Neuron (in vitro differentiated cells): ENCODE data around the gene RMND5B.

ENCODE experiments used
- H2AFZ ChIP-seq: one replicate; pipeline ENCODE4 v1.6.1; 2013; ENCODE audit warnings: low read depth, mild to moderate bottlenecking, inconsistent platforms, low read length, moderate library complexity
- H3K27me3 ChIP-seq: one replicate; pipeline ENCODE4 v1.6.1; 2013; ENCODE audit warnings: low read length; ENCODE audit not compliant: insufficient read depth
- H3K36me3 ChIP-seq: one replicate; pipeline ENCODE4 v1.6.1; 2013; ENCODE audit warnings: low read length; ENCODE audit not compliant: insufficient read depth
- H3K4me1 ChIP-seq: one replicate; pipeline ENCODE4 v1.6.1; 2013; ENCODE audit warnings: low read length; ENCODE audit not compliant: insufficient read depth
- H3K4me3 ChIP-seq: 2 replicates; pipeline ENCODE4 v1.5.1; 2013; ENCODE audit warnings: mild to moderate bottlenecking, low read length, moderate library complexity
- H3K9me3 ChIP-seq: one replicate; pipeline ENCODE4 v1.6.1; 2013; ENCODE audit warnings: low read length

The RMND5B gene

DNA sequence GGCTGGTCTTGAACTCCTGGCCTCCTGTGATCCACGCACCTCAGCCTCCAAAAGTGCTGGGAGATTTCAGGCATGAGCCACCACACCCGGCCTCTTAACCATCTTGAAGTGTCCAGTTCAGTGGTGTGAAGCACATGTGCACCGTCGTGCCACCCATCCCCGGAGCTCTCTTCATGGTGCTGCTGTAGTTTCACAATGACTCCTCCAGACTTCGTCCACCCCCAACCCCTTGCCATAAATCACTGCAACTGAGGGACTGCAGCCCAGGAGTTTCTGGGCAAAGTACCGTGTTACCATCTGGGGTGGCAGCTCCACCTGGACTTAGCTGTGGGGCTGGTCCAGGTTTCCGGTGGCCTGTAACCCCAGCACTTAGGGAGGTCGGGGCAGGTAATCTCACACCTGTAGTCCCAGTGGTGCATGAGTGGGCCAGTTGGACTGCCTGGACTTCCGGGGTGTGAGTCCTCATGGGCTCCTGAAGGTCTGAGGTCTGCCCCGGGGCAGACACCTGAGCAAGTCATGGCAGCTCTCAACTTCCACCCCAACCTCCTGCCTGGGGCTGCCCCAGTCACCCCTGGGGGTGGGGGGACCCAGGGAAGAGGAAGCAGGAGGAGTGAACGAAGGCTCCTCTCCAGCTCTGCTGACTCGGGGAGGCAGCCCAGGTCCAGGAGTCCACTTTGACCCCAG, 24.1 kb upstream of the RMND5B start:
- Histone ChIP-seq H3K9me3 (no peaks in the 10 kb centered on the region), H2AFZ (no peak overlapping the region), H3K36me3 (no peaks in the 10 kb centered on the region), H3K4me1 (peaks cover 9% of the 10 kb centered on the region), H3K4me3 (no peak overlapping the region), H3K27me3 (no peaks in the 10 kb centered on the region)

DNA sequence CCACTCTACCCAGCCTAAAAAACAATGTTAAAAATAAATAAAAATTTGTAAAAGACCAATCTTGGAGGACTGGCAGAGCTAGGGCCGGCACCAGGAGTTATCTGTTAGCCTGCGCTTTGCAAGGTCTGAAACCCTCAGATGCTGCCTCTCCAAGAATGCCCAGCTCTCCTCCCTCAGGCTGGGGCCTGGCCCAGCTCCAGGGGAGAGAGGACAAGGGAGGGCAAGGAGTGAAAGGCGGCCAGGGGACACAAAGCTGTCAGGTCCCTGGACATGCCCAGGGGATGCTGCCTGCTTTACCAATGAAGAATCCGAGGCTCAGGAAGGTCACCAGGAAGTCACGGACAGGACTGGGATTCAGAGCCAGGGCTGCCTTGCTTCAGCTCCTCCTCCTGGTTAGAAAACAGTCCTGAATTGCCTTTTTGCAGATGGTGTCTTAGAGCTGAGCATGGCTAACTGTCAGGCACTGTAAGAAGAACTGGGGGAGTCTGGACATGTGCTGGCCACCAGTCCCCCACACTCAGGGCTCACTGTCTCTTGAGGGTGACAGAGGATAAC, 23.0 kb upstream of the RMND5B start:
- peaks cover 9% of the 10 kb centered on the region for H3K4me1 ChIP-seq
- H3K36me3 ChIP-seq = no peaks in the 10 kb centered on the region
- no peak overlapping the region for H2AFZ ChIP-seq
- H3K27me3 ChIP-seq = no peaks in the 10 kb centered on the region
- no peak overlapping the region for H3K4me3 ChIP-seq
- no peaks in the 10 kb centered on the region for H3K9me3 ChIP-seq

DNA sequence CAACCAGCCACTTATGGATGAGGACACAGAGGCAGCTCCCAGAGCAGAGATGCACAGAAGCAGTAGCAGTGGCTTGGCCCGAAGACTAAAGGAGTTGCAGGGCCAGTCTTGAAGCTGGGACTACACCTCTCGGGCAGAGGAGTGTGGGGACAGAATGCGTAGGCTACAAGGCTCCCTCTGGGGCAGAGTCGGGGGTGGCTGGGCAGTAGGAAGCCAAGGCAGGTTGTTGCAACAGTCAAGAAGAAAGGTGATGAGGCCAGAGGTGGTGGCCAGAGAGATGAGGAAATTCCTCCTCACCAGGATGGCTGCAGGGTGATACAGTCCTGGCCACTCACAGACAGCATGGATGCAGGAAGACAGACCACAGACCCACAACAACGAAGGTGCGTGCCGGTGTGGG, 22.4 kb upstream of the RMND5B start:
- no peaks in the 10 kb centered on the region for H3K36me3 ChIP-seq
- H3K27me3 ChIP-seq = no peaks in the 10 kb centered on the region
- no peak overlapping the region for H3K4me3 ChIP-seq
- no peaks in the 10 kb centered on the region for H3K9me3 ChIP-seq
- peaks cover 9% of the 10 kb centered on the region for H3K4me1 ChIP-seq
- no peak overlapping the region for H2AFZ ChIP-seq

DNA sequence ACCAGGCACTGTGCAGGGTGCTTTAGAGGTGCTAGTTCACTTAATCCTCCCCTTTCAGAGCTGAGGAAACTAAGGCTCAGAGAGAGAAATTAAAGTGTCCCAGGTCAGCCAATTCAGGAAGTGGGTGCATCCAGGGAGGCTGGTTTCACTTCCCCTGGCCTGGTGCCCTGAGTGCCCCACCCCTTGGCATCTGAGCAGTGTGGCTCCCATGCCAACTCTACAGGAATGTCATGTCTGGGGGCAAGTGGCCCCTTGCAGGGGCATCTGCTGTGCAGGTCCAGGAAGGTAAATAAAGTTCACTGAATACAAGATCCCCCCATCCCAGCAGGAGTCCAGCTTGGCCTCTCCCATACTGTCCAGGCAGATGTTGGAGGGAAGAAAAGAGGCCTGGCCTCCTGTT, 21.8 kb upstream of the RMND5B start:
- Histone ChIP-seq H3K27me3 (no peaks in the 10 kb centered on the region), H3K4me3 (no peak overlapping the region), H3K4me1 (peaks cover 11% of the 10 kb centered on the region), H3K9me3 (no peaks in the 10 kb centered on the region), H2AFZ (no peak overlapping the region), H3K36me3 (no peaks in the 10 kb centered on the region)

DNA sequence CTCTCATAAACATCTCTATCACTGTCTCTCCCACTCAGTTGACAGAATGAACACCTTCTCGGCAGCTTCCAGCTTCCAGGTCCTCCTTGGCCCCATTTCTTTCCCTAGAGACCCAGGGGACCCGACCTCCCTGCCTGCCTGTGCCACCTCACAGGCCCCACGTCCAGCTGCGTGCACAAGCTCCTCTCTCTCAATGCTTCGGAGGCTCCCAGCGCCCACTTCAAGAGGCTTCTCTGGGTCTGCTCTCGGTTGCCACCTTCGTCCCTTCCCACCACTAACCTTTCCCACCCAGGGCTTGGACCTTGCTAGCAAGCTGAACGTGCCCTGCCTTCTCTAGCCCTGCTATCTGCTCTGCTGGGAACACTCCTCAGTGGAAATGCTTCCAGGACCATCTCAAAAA, 20.3 kb upstream of the RMND5B start:
- no peak overlapping the region for H2AFZ ChIP-seq
- no peaks in the 10 kb centered on the region for H3K27me3 ChIP-seq
- H3K36me3 ChIP-seq = no peaks in the 10 kb centered on the region
- H3K4me3 ChIP-seq = no peak overlapping the region
- H3K4me1 ChIP-seq = peaks cover 26% of the 10 kb centered on the region
- H3K9me3 ChIP-seq = no peaks in the 10 kb centered on the region

DNA sequence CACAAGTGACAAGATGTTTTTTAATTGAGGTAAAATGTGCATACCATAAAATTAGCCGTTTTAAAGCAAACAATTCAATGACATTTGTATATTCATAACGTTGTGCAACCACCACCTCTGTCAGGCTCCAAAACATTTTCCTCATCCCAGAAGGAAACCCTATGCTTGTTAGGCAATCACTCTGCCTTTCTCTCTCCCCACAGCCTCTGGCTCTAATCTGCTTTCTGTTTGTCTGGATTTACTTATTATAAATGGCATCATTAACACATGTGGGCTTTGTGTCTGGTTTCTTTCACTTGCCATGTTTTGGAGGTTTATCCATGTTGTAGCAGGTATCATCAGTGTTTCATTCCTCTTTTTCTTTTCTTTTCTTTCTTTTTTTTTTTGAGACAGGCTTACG, 18.9 kb upstream of the RMND5B start:
- Histone ChIP-seq H3K9me3 (no peaks in the 10 kb centered on the region), H3K4me1 (peaks cover 39% of the 10 kb centered on the region), H2AFZ (no peak overlapping the region), H3K4me3 (no peak overlapping the region), H3K36me3 (no peaks in the 10 kb centered on the region), H3K27me3 (no peaks in the 10 kb centered on the region)

DNA sequence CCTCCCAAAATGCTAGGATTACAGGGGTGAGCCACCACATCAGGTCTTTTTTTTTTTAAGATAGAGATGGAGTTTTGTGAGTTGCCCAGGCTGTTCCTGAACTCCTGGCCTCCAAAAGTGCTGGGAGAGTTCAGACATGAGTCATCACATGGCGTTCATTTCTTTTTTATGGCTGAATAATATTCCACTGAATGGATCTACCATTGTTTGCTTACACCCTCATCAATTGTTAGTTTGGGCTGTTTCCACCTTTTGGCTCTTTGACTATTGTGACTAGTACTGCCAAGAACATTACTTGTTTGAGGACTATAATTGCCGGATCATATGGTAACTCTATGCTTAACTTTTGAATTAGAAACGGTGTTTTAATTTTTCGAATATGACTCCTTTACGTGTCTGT, 18.3 kb upstream of the RMND5B start:
- Histone ChIP-seq H3K27me3 (no peaks in the 10 kb centered on the region), H3K9me3 (no peaks in the 10 kb centered on the region), H3K36me3 (no peaks in the 10 kb centered on the region), H3K4me1 (peaks cover 38% of the 10 kb centered on the region), H2AFZ (peak overlapping the region; percentile 87), H3K4me3 (peak overlapping the region; percentile 73)

DNA sequence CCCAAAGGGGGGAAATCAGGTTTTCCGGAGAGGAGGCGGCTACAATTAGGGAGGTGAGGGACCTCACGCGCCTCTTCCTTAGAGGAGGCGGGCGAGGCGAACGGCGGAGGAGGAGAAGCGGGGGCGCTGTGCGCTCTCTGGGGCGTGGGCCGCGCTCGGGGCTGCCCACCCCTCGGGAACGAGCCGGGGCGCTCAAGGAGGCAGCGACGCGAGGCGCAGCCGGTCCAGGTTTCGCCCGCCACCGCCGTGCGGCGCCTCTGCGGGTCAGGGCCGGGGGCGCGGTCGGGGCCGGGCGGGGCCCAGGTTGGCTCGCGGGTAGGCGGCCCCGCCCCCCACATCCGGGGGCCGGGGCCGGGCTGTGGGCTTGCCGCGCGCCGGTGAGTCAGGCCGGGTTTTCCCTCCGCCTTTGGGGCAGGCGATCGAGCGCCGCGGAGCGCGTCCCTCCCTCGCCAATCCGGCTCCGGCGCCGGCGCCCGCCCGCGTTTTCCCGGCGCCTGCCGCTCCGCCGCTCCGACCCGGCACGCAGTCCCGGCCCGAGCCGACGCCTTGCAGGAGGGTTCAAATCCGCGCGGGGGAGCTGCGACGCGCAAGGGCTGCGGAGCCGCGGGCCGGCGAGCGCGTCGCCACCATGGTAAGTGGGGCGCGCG, 17.6 kb upstream of the RMND5B start, which contains the start of gene N4BP3:
Gene N4BP3, plus strand, starts transcription at position 392 of the 647 bp plus-strand sequence. CDS start 6,052 bp downstream, outside the sequence.
- Histone ChIP-seq H3K9me3 (no peaks in the 10 kb centered on the region), H3K27me3 (no peaks in the 10 kb centered on the region), H3K36me3 (no peaks in the 10 kb centered on the region), H2AFZ (peak within 1 kb of the TSS; percentile 87), H3K4me1 (peaks cover 31% of the 10 kb centered on the region), H3K4me3 (peak within 1 kb of the TSS; percentile 73)

DNA sequence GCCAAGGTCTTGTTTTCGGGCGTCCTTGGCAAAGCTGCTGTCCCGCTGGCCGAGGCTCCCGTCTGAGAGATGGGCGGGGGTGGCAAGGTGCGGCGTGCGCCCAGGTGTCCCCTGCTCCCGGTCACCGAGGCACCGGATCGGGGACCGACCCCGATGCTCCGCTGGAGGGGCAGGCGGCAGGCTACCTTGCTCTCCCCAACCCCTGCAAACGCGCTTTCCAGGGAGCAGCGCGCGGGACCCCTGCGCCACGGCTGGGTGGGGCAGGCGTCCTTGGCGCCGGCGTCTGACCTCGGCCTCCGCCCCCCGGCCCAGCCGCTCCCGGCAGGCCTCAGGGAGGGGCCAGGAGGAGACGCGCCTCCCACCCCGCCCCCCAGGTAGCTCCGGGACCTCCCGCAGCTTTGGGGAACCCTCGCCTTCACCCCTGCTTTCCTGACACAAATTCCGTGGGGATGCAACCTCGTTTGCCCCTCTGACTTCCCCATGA, 16.9 kb upstream of the RMND5B start:
- Histone ChIP-seq H3K9me3 (no peaks in the 10 kb centered on the region), H3K4me1 (peaks cover 30% of the 10 kb centered on the region), H2AFZ (peak overlapping the region; percentile 64), H3K4me3 (peak overlapping the region; percentile 73), H3K27me3 (no peaks in the 10 kb centered on the region), H3K36me3 (no peaks in the 10 kb centered on the region)

DNA sequence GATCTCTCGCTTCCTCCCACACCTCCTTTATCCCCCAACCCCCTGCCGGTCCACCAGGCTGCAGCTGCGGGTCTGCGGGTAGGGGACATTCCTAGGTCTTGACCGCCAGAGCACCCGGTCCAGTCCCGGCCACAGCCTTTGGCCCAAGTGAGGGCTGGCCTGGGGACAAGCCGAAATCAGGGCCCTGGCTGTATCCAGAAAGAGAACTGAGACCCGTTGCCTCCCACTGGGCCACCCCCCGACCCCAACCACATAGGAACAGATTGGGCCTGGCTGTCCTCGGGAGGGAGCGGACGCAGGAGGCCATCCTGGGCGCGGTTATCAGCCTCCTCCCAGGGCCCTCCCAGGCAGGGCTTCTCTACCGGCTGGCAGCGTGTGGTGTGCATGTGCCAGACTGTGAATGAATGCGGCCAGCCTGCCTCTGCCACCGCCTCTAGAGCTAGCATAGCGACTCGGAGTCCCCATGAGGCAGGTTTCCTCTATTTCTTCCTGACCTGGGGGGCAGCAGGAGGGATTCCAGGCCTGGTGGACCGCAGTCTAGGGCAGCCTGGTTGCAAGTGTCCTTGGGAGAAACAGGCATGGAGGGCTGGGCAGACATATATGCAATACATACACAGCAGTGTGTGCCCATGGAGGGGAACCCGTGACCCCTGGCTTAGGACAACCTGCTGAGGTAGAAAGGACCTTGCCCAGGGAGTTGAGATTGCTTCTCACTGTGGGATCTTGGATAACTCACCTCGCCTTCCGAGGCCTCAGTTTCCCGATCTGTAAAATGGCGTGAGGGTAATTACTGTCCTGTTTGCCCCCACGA, 16.3 kb upstream of the RMND5B start:
- Histone ChIP-seq H3K4me1 (peaks cover 30% of the 10 kb centered on the region), H2AFZ (peak overlapping the region; percentile 64), H3K9me3 (no peaks in the 10 kb centered on the region), H3K36me3 (no peaks in the 10 kb centered on the region), H3K27me3 (no peaks in the 10 kb centered on the region), H3K4me3 (peak overlapping the region; percentile 73)

DNA sequence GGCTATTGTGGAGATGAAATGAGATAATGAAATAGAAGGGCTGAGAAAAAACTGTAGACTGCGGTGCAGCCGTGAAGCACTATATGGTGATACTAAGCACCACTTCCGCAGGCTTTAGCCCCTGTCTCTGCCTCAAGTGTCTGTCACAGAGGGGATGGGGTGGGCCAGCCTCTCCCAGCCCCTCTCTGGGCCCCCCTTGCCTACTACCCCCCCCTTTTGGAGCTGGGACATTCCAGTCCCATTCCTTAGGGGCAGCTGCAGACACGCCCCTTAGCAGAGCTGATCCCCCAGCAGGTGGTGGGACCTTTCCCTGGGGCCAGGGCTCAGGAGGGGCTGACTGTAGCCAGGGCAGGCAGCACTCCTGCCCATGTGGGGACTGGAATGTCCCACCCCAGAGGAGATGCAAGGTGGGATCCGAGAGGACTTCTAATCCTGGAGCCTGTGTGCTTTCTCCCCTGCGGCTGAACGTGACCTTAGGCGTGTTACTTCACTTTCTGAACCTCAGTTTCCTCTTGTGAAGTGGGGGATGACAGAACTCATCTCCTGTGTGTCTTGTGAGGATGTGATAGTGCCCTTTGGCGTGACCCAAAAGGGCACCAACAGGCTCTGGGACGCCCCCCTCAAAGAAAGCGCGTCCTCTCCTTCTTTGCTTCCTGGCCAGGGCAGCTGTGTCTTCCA, 15.5 kb upstream of the RMND5B start:
- H3K4me3 ChIP-seq = peak overlapping the region; percentile 73
- H3K27me3 ChIP-seq = no peaks in the 10 kb centered on the region
- H3K36me3 ChIP-seq = no peaks in the 10 kb centered on the region
- no peaks in the 10 kb centered on the region for H3K9me3 ChIP-seq
- H2AFZ ChIP-seq = no peak overlapping the region
- peaks cover 30% of the 10 kb centered on the region for H3K4me1 ChIP-seq

DNA sequence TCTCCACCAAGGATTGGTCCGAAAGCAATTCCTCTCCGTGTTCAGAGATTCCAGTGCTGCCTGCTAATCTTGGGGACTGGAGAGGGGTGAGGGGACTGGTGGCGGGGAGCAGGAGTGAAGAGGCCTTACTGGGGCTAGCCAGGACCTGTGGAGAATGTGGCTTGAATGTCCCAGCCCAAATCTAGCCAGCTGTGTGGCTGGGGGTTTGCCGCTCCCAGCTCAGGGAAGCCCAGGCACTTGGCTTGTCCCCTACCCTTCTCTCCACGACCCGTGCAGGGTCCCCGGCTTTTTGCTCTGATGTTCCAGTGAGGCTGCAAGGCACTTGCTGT, 15.0 kb upstream of the RMND5B start:
- H3K9me3 ChIP-seq = no peaks in the 10 kb centered on the region
- no peaks in the 10 kb centered on the region for H3K27me3 ChIP-seq
- H2AFZ ChIP-seq = no peak overlapping the region
- H3K4me3 ChIP-seq = peak overlapping the region; percentile 73
- no peaks in the 10 kb centered on the region for H3K36me3 ChIP-seq
- H3K4me1 ChIP-seq = peaks cover 30% of the 10 kb centered on the region
